Renal cortical epithelial cell (primary cell): ENCODE data around the gene RASSF1. TPM values are rescaled to one million over a fixed set of nuclear protein-coding genes. Genes with fewer than 3 reads are reported as not detected.
"Not testable (repeated sequence)": the region's sequence is repeated elsewhere in the genome, so short reads cannot be mapped to it uniquely, and the experiment has no call there.

ENCODE experiments used
- DNase-seq: peaks from one replicate; pipeline ENCODE4 v3.0.0-alpha.2; 2011; ENCODE audit warnings: low read depth
- total RNA-seq: library from RNA; depleted of rRNA; stranded (reverse); fragments of >200 nt; gene quantifications from 2 replicates; pipeline ENCODE4 v1.2.3, GENCODE V29; 2014

RASSF1 gene
- total RNA-seq, 1 donor from 2014 or later, result 17.8 TPM

DNA sequence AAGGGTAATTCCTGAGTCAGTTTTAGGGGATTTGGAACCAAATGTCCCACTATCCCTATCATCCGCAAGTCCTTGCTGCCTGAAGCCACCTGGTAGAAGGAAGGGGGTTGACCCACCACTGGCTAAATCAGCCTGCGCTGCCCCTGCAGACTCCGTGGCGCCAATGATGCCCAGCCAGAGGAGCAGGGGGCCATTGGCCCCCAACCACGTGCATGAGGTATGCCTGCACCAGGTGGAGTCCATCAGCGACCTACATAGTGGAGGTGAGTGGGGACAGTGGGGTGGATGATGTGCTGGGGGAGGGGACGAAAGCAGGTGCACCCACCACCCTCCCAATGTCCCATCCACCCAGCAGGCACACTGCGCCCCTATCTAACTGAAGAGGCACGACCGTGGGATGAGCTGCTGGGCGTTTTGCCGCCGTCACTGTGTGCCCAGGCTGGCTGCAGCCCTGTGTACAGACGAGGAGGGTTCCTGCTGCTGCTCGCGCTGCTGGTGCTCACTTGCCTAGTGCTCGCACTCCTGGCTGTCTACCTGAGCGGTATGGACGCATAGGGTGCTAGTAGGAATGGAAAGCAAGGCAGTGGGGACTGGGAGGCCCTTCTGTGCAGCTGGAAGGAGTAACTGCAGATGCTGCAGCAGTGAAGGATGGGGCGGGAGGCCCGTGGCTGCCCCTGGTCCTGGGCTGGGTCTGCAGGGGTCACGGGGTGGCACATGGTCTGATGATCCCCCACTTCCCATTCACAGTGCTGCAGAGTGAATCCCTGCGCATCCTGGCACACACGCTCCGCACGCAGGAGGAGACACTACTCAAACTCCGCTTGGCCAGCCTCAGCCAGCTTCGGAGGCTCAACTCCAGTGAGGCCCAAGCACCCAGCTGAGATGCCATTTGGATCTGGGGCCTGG lies 54.1 kb downstream of the RASSF1 start:
- DNase-seq, result no peak

- DNase-seq, result not testable (repeated sequence)
Measured at GRCh38 chr3:50284121-50284520, 56.5 kb downstream of the RASSF1 start.

Other genes starting within 250 kb of the RASSF1 start
- 10.2 and 33.5 TPM in 2 replicates for gene SEMA3F, start 185.5 kb downstream of the RASSF1 start, total RNA-seq
- gene GNAT1, start 149.2 kb downstream of the RASSF1 start, total RNA-seq, result 0.05 TPM in 1 of 2 replicates, not detected in the other
- 1.8 TPM in 1 of 2 replicates, not detected in the other for gene SLC38A3, start 135.6 kb downstream of the RASSF1 start, total RNA-seq
- gene GNAI2, start 104.6 kb downstream of the RASSF1 start, total RNA-seq, result 217 and 300 TPM in 2 replicates
- gene SEMA3B, start 71.7 kb downstream of the RASSF1 start, total RNA-seq, result 7.8 and 27.0 TPM in 2 replicates
- not detected in 2 replicates for gene LSMEM2, start 61.7 kb downstream of the RASSF1 start, total RNA-seq
- gene IFRD2, start 48.4 kb downstream of the RASSF1 start, total RNA-seq, result 28.8 and 57.8 TPM in 2 replicates
- gene HYAL3, start 41.4 kb downstream of the RASSF1 start, total RNA-seq, result 13.5 and 15.1 TPM in 2 replicates
- 2.8 and 6.4 TPM in 2 replicates for gene NAA80, start 41.4 kb downstream of the RASSF1 start, total RNA-seq
- gene HYAL1, start 37.3 kb downstream of the RASSF1 start, total RNA-seq, result 7.3 and 22.8 TPM in 2 replicates
- 82.3 and 127 TPM in 2 replicates for gene HYAL2, start 18.1 kb downstream of the RASSF1 start, total RNA-seq
- gene TUSC2, start 12.6 kb downstream of the RASSF1 start, total RNA-seq, result 16.0 and 21.2 TPM in 2 replicates
- 0.35 and 4.7 TPM in 2 replicates for gene ZMYND10, start 4.9 kb upstream of the RASSF1 start, total RNA-seq
- 17.1 and 24.5 TPM in 2 replicates for gene NPRL2, start 9.9 kb upstream of the RASSF1 start, total RNA-seq
- gene CYB561D2, start 10.0 kb upstream of the RASSF1 start, total RNA-seq, result 31.4 and 45.7 TPM in 2 replicates
- 32.1 and 64.8 TPM in 2 replicates for gene TMEM115, start 18.7 kb upstream of the RASSF1 start, total RNA-seq
- 0.17 and 0.55 TPM in 2 replicates for gene CACNA2D2, start 162.8 kb upstream of the RASSF1 start, total RNA-seq
- gene C3orf18, start 226.9 kb upstream of the RASSF1 start, total RNA-seq, result 7.3 and 11.1 TPM in 2 replicates
- 14.2 and 27.6 TPM in 2 replicates for gene HEMK1, start 228.7 kb upstream of the RASSF1 start, total RNA-seq